HG03457 (cell line): ENCODE measurements around the gene DUSP6.
A peak's percentile ranks its signal among the peaks of the same experiment; 100 is the strongest.
"Not testable (repeated sequence)": the region's sequence is repeated elsewhere in the genome, so short reads cannot be mapped to it uniquely, and the experiment has no call there.

Experiments
- ATAC-seq: cut with Tn5 transposase; IDR thresholded peaks from one replicate; pipeline ENCODE4 v1.9.1; 2021; ENCODE audit warnings: moderate number of reproducible peaks; ENCODE audit not compliant: unreplicated experiment

DUSP6 gene

GRCh38 chr12:89352242-89352491, 134 bp downstream of the DUSP6 start:
- no peak for ATAC-seq

DNA sequence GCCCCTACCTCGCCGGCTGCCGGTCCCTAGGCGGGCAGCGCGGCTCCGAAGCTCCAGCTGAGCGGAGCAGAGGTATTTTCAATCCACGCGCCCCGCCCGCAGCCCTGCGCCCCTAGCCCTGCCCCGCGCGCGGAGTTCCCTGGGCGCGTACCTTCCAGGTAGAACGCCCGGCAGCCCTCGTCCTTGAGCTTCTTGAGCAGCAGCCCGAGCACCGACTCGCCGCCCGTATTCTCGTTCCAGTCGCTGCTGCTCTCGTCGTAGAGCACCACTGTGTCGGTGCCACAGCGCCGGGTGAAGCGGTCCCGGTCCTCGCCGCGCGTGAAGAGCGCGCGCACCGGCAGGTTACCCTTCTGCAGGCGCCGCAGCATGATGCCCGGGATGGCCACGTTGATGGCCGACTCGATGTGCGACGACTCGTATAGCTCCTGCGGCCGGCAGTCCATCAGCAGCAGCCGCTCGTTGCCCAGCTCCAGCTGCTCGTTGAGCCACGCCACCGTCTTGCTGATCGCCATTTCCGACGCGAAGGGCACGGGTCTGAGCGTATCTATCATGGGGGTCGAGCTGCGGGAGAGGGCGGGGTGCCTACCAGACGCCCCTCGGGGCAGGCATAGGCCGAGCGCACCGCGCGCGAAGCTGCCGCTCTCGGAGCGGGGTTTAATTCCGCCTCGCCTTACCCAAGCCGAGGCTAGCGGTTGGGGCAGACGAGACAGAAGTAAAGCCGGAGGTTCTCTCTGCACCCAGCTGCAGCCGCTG, 636 bp downstream of the DUSP6 start:
- ATAC-seq: no peak

DNA sequence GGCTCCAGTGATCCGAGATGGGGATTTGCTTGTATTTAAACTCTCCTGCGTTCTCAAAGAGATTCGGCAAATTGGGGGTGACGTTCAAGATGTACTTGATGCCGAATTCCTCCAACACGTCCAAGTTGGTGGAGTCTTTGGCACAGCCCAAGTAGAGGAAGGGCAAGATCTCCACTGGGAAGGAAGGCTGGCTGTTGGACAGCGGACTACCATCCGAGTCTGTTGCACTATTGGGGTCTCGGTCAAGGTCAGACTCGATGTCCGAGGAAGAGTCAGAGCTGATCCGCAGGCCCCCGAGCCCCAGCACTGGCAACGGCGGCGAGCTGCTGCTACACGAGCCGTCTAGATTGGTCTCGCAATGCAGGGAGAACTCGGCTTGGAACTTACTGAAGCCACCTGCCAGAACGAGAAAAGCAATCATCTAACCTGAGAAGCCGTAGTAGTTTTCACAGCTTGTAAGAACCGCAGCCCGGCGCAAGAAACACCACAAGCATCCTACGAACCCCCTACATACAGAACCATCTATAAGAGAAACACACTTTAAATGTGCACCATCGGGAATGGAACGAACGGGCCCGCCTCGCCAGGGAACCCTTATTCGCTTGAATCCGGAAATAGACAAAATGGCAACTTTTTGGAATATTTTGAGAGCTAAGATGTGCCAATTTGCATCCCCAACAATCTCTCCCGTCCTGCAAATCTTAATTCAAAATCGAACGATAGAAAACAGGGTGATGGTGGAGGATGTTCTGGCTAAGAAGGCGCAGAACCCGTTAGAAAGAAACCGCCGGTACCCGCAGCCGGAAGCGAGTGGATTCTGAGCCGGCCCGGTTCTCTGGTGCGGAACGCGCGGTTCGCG, 1.4 kb downstream of the DUSP6 start:
- no peak for ATAC-seq

- ATAC-seq: no peak
Observed at GRCh38 chr12:89350260-89350629, 2.1 kb downstream of the DUSP6 start.

- no peak for ATAC-seq
Observed at GRCh38 chr12:89349814-89350213, 2.5 kb downstream of the DUSP6 start.

DNA sequence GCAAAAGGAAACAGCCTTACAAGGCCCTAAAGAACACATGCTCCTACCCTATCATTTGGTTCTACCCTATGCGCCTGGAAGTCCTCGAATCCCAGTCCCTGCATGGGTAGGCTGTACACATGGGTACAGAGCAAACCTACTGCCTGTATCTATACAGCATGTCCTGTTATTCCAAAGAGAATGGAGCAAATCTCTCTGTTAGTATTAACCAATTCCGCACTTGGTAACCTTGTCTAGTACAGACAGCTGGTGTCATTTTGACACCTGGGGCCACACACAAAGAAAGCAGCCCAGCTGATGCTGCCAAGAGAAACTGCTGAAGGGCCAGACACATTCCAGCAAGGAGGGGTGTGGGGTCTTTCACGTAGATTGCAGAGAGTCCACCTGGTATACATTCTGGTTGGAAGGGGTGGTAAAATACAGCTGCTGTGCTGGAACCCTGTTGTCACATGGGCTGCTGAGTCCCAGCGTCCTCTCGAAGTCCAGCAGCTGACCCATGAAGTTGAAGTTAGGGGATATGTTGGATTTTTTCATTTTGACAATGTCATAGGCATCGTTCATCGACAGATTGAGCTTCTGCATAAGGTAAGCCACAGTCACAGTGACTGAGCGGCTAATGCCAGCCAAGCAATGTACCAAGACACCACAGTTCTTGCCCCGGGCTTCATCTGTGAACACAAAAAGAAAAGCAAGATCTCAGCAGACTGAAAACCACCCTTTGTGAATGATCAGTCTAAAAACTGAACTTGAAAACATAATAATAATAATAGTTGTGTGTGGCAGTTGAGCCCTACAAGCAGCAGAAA, 3.2 kb downstream of the DUSP6 start:
- ATAC-seq: no peak

DNA sequence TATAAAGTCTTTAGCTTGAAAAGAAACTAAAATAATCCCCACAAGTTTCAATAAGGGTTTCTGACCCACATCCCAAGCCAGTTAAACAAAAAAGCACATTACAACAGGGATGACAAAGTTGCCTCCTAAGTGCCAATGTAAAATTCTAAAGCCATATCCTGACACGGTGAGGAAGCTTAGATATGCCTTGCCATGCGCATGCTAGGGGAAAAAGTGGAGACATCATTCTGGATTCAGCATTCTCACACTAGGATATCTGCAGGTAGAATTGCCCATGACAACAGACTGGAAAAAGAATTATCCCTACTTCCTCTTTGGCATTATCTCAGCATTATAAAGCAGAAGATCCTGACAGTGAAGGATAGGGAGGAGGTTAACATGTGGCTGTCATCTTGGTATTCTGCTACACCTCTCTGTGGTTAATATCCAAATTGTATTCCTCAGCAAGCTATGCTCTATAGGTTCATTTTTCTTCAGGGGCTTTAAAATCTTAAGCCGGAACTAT, 4.9 kb downstream of the DUSP6 start:
- ATAC-seq: no peak

- peak; percentile 15 for ATAC-seq
Observed at GRCh38 chr12:89346741-89347324, 5.5 kb downstream of the DUSP6 start.

DNA sequence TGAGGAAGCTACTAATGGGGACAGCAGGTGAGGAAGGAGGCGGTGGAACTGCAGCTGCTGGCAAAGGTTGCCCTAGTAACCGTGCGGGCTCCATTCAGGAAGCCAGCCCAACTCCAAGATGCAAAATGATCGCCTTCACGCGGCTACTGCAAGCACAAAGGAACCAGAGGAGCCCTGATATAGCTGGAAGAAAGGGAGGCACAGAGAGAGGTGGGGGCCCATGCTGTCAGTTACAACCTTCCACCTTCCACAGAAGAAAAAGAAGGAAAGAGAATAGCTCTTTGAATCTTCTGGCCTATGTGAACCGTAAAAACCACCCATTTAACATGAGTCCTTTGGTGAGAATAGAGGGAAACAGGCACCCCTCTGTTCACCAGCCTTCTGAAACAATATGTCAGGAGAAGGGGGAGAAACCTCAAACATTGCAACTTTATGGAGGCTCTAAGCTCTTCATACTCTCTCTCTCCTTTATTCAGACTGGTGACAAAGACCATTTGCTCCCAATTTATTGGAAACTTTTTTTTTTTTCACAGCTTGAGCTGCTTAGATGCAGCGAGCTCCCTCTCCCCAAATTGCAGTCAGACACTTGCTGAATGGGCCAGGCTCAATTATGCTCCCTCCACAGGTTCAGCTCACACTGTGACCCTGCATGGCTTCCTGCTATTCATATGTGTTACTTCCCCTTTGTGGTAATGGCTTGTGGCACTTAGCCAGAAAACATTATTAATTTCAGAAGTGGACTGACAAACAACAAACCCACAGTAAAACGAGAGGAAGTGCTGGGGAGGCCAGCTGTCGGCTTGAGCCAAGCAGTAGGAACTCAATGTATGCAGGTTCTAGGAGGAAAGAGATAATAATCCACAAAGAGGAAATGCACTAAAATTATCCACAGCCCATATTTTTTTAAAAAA, 6.2 kb downstream of the DUSP6 start:
- peak; percentile 98 for ATAC-seq

DNA sequence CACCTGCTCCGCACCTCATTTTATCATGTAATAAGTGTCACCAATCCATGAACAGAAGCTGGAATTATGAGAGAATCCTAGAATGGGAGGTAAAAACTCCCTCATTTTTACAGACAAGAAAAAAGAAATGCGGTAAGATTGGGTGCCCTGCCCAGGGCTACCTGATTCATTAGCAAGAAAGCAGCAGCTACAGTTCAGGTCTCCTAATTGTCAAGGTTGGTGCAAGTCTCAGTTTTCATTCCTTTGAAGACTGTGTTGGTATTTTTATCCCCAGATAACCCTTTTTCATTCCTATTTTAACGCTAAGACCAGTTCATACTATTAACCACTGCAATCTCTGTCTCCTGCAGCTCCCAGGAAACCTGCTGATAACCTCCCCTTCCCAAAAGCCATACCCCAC, 6.9 kb downstream of the DUSP6 start:
- no peak for ATAC-seq

DNA sequence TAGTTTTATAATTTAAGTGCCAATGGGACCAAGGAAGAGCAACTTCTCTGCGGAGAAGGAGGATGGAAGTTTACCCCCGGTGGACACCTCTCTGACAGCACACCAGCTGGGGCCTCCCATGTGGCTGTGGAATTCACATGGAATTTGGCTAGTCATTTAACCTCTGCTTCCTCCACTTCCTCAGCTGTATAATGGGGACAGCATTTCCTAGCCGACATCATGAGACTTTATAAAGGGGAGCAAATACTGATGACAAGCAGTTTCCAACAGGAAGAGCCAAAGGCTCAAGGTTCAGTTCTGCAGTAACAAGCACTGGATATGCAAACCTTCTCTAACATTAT, 7.5 kb downstream of the DUSP6 start:
- ATAC-seq: no peak

GRCh38 chr12:89344043-89344861, 8.0 kb downstream of the DUSP6 start:
- ATAC-seq: no peak

GRCh38 chr12:89343127-89343526, 9.2 kb downstream of the DUSP6 start:
- no peak for ATAC-seq

DNA sequence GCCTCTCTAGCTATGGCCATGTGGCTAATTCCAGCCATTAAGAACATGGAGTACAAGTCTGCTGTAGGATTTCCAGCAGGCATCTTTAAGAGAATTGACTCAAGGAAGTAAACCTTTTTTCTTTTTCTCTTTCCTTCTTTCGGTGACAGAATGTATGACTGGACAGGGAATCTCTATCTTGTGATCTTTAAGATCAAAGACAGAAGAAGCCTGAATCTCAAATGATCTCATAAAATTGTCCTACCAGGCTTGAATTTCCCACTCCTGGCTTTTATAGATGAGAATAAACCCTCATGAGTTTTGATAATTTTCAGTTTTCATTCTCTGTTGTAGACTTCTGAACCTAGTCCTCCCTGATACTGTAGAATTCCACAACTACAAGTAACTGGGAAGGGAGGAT, 11.4 kb downstream of the DUSP6 start:
- ATAC-seq: no peak

- ATAC-seq: no peak
Observed at GRCh38 chr12:89339526-89339925, 12.8 kb downstream of the DUSP6 start.

GRCh38 chr12:89337136-89337535, 15.2 kb downstream of the DUSP6 start:
- not testable (repeated sequence) for ATAC-seq

- ATAC-seq: no peak
Observed at GRCh38 chr12:89335452-89336244, 16.7 kb downstream of the DUSP6 start.

DNA sequence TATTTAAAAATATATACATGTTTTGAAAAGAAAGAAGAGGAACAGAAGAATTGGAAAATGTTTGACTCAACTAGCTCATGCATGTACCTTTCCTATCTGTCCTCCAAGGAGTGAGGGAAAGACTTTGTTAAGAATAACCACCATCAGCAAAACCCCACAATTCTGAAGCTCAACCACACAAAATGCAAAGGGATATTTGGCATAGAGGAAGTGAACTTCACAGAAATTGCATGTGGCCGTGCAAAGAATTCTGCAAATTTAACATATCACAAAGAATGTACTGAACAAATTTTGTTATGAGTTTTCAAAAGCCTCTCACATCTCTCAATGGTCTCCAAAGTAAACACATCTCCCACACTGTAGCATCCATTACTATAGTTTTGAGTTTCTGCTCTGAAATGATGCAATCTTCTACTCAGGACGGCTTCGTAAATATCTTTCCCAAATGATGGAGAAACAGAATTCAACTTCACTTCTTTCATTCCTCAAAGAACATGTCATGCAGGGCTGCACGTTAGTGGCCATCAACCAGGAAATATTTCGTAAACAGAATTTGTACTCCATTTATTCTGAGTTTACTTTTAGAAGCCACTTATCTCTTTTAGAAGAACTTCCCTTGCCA, 17.6 kb downstream of the DUSP6 start:
- no peak for ATAC-seq
